Caco-2 (cell line): ENCODE measurements around the gene FUNDC2. TPM values are rescaled to one million over a fixed set of nuclear protein-coding genes. Genes with fewer than 3 reads are reported as not detected.

Experiments
- BruUV-seq: library from RNA; stranded (reverse); fragments of 400-500 nt; replicated peaks from 2 replicates; lab custom pipeline; 2021; lab: Mats Ljungman, UMichigan
- CTCF ChIA-PET: fragments of 300-600 bp; sonication (Branson Sonifier 250); formaldehyde crosslinking; loops from one replicate; lab custom pipeline; 2022; ENCODE audit warnings: antibody characterized with exemption; lab: Charles Lee
- POLR2A ChIA-PET: fragments of 300-600 bp; sonication (Branson Sonifier 250); formaldehyde crosslinking; loops from one replicate; lab custom pipeline; 2022; ENCODE audit warnings: antibody characterized with exemption; lab: Charles Lee
- DNase-seq, 2 experiments: peaks; one replicate each; pipeline versions ENCODE4 v3.0.0 to v3.0.0-alpha.2; 2020 to 2022
- H3K27me3 ChIP-seq: replicated peaks from 2 replicates; pipeline ENCODE4 v1.6.0; 2011; ENCODE audit warnings: low read length; ENCODE audit not compliant: control insufficient read depth, insufficient read depth
- H3K36me3 ChIP-seq: 2 replicates; pipeline ENCODE4 v1.5.1; 2011; ENCODE audit warnings: low read length; ENCODE audit not compliant: control insufficient read depth, insufficient read depth
- H3K4me1 ChIP-seq: fragments of 250-450 bp; sonication (Bioruptor Pico); 2 replicates; pipeline ENCODE4 v1.5.1; 2020; ENCODE audit warnings: mild to moderate bottlenecking
- H3K4me3 ChIP-seq: 2 replicates; pipeline ENCODE4 v1.5.1; 2011; ENCODE audit warnings: low read depth, mild to moderate bottlenecking, control low read depth, low read length
- H3K9me3 ChIP-seq: fragments of 250-450 bp; sonication (Bioruptor Pico); 2 replicates; pipeline ENCODE4 v1.5.1; 2020; ENCODE audit warnings: mild to moderate bottlenecking, moderate library complexity
- H3K27ac Mint-ChIP-seq: one replicate; pipeline ENCODE4 v1.8.0; 2022; ENCODE audit warnings: mixed read lengths; ENCODE audit not compliant: unreplicated experiment
- H3K27me3 Mint-ChIP-seq: one replicate; pipeline ENCODE4 v1.8.0; 2022; ENCODE audit warnings: mixed read lengths; ENCODE audit not compliant: insufficient read depth, unreplicated experiment
- H3K36me3 Mint-ChIP-seq: one replicate; pipeline ENCODE4 v1.8.0; 2022; ENCODE audit warnings: mild to moderate bottlenecking, mixed read lengths; ENCODE audit not compliant: insufficient read depth, unreplicated experiment
- H3K4me1 Mint-ChIP-seq: one replicate; pipeline ENCODE4 v1.8.0; 2022; ENCODE audit warnings: low read depth, mixed read lengths; ENCODE audit not compliant: unreplicated experiment
- H3K4me3 Mint-ChIP-seq: one replicate; pipeline ENCODE4 v1.8.0; 2022; ENCODE audit warnings: mild to moderate bottlenecking, moderate library complexity, mixed read lengths; ENCODE audit not compliant: unreplicated experiment
- H3K9me3 Mint-ChIP-seq: one replicate; pipeline ENCODE4 v1.8.0; 2022; ENCODE audit warnings: mixed read lengths; ENCODE audit not compliant: unreplicated experiment
- intact Hi-C: fragments of 100-400 bp; cut with micrococcal nuclease; formaldehyde crosslinking; loops from one replicate; pipeline ENCODE4 v1.10.0; 2022; ENCODE audit not compliant: unreplicated experiment
- total RNA-seq: library from RNA; stranded (reverse); gene quantifications from 2 replicates; pipeline ENCODE4 v1.2.3, GENCODE V29; 2022
- TF ChIP-seq, protein P1 (sequence below), 2 experiments: fragments of 200-600 bp in 1 of 2; IDR thresholded peaks; 1 replicate in 1 of 2; 2 replicates in 1 of 2; pipeline versions ENCODE4 v1.5.1 to v1.8.0; 2011 to 2022; ENCODE audit warnings: antibody characterized with exemption in 1 of 2, control low read depth in 1 of 2, inconsistent platforms in 1 of 2, low read depth in 1 of 2, low read length in 1 of 2, mild to moderate bottlenecking in 1 of 2, moderate library complexity in 1 of 2; ENCODE audit not compliant: insufficient read depth in 1 of 2, severe bottlenecking in 1 of 2, unreplicated experiment in 1 of 2

The FUNDC2 gene
- total RNA-seq, 1 experiment from 2014 or later = 47.3 TPM

DNA sequence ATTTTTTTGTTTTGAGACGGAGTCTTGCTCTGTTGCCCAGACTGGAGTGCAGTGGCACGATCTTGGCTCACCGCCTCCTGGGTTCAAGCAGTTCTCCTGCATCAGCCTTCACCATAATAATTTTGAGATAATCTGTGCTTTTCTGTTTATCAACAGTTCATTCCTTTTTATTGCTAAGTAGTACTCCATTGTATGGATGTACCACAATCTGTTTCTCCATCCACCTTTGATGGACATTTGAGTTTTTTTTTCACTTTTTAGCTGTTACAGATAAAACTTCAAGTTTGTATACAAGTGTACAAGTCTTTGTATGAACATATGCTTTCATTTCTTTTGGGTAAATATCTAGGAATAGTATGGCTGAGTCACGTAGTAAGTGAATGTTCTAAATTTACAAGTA lies 9.0 kb downstream of the FUNDC2 start:
- Mint-ChIP-seq H3K9me3 (no peaks in the 10 kb centered on the region), H3K4me1 (no peaks in the 10 kb centered on the region), H3K27ac (no peak overlapping the region), H3K4me3 (no peak overlapping the region), H3K36me3 (no peaks in the 10 kb centered on the region), H3K27me3 (no peaks in the 10 kb centered on the region)
- H3K9me3 ChIP-seq = no peaks in the 10 kb centered on the region
- CTCF ChIA-PET = no interaction called here
- intact Hi-C loops = no loop called here
- no peaks in the 10 kb centered on the region for H3K4me1 ChIP-seq
- H3K4me3 ChIP-seq = no peak overlapping the region
- no peaks in the 10 kb centered on the region for H3K36me3 ChIP-seq
- no TSS peak for BruUV-seq
- POLR2A ChIA-PET = no interaction called here
- DNase-seq = no peak
- no peaks in the 10 kb centered on the region for H3K27me3 ChIP-seq
- TF ChIP-seq, protein P1, sequence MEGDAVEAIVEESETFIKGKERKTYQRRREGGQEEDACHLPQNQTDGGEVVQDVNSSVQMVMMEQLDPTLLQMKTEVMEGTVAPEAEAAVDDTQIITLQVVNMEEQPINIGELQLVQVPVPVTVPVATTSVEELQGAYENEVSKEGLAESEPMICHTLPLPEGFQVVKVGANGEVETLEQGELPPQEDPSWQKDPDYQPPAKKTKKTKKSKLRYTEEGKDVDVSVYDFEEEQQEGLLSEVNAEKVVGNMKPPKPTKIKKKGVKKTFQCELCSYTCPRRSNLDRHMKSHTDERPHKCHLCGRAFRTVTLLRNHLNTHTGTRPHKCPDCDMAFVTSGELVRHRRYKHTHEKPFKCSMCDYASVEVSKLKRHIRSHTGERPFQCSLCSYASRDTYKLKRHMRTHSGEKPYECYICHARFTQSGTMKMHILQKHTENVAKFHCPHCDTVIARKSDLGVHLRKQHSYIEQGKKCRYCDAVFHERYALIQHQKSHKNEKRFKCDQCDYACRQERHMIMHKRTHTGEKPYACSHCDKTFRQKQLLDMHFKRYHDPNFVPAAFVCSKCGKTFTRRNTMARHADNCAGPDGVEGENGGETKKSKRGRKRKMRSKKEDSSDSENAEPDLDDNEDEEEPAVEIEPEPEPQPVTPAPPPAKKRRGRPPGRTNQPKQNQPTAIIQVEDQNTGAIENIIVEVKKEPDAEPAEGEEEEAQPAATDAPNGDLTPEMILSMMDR (IDR thresholded peaks at IDR 0.05; ENCODE audit: insufficient read depth in 1 of 2, low read depth in 1 of 2, low read length in 1 of 2, severe bottlenecking in 1 of 2, unreplicated experiment in 1 of 2) = no peak

- H3K27me3 ChIP-seq = no peaks in the 10 kb centered on the region
- H3K9me3 ChIP-seq = no peaks in the 10 kb centered on the region
- DNase-seq = no peak
- H3K9me3 Mint-ChIP-seq = no peaks in the 10 kb centered on the region
- no peaks in the 10 kb centered on the region for H3K4me1 Mint-ChIP-seq
- intact Hi-C loops = no loop called here
- H3K4me1 ChIP-seq = no peaks in the 10 kb centered on the region
- TF ChIP-seq, protein P1 (IDR thresholded peaks at IDR 0.05; ENCODE audit: insufficient read depth in 1 of 2, low read depth in 1 of 2, low read length in 1 of 2, severe bottlenecking in 1 of 2, unreplicated experiment in 1 of 2) = no peak
- POLR2A ChIA-PET = no interaction called here
- CTCF ChIA-PET = no interaction called here
- H3K36me3 ChIP-seq = no peaks in the 10 kb centered on the region
- no peak overlapping the region for H3K4me3 ChIP-seq
- H3K36me3 Mint-ChIP-seq = peaks cover 6% of the 10 kb centered on the region
- no peak overlapping the region for H3K27ac Mint-ChIP-seq
- BruUV-seq = no TSS peak
- no peak overlapping the region for H3K4me3 Mint-ChIP-seq
- no peaks in the 10 kb centered on the region for H3K27me3 Mint-ChIP-seq
Observed at GRCh38 chrX:155046129-155046810, 19.6 kb downstream of the FUNDC2 start.

GRCh38 chrX:155046811-155047528 lies 20.3 kb downstream of the FUNDC2 start:
- DNase-seq = no peak
- no peak overlapping the region for H3K4me3 Mint-ChIP-seq
- H3K4me1 ChIP-seq = no peaks in the 10 kb centered on the region
- POLR2A ChIA-PET = no interaction called here
- no peaks in the 10 kb centered on the region for H3K4me1 Mint-ChIP-seq
- no peaks in the 10 kb centered on the region for H3K36me3 ChIP-seq
- no TSS peak for BruUV-seq
- H3K27ac Mint-ChIP-seq = no peak overlapping the region
- H3K9me3 ChIP-seq = no peaks in the 10 kb centered on the region
- no peak overlapping the region for H3K4me3 ChIP-seq
- peaks cover 6% of the 10 kb centered on the region for H3K36me3 Mint-ChIP-seq
- H3K9me3 Mint-ChIP-seq = no peaks in the 10 kb centered on the region
- H3K27me3 Mint-ChIP-seq = no peaks in the 10 kb centered on the region
- intact Hi-C loops = no loop called here
- CTCF ChIA-PET = interaction anchor here (0.7 kb wide), 1 partner anchor 344 kb away, joined by 4 read pairs; no protein-coding TSS in a partner anchor
- H3K27me3 ChIP-seq = no peaks in the 10 kb centered on the region
- TF ChIP-seq, protein P1 (IDR thresholded peaks at IDR 0.05; ENCODE audit: insufficient read depth in 1 of 2, low read depth in 1 of 2, low read length in 1 of 2, severe bottlenecking in 1 of 2, unreplicated experiment in 1 of 2) = no peak
